WTC11 (cell line): Measurements from ENCODE around the gene PRUNE2. TPM values are rescaled to one million over a fixed set of nuclear protein-coding genes. Genes with fewer than 3 reads are reported as not detected.
A peak's percentile ranks its signal among the peaks of the same experiment; 100 is the strongest.
"Not testable (repeated sequence)": the region's sequence is repeated elsewhere in the genome, so short reads cannot be mapped to it uniquely, and the experiment has no call there.

Experiments used
- ATAC-seq: fragments of 200-7000 bp; cut with Tn5 transposase; 2 replicates; pipeline ENCODE4 v1.10.0; 2021; ENCODE audit warnings: mild to moderate bottlenecking, moderate library complexity
- CTCF ChIA-PET: fragments of 300-600 bp; sonication (Branson Sonifier 250); formaldehyde crosslinking; loops from one replicate; lab custom pipeline; 2021; ENCODE audit warnings: antibody characterized with exemption; lab: Charles Lee
- POLR2A ChIA-PET: fragments of 350-600 bp; sonication (Branson Sonifier 250); formaldehyde crosslinking; loops from one replicate; lab custom pipeline; 2021; ENCODE audit warnings: antibody characterized with exemption; lab: Charles Lee
- DNase-seq: peaks from one replicate; pipeline ENCODE4 v3.0.0; 2021; ENCODE audit warnings: low spot score
- H3K27ac Mint-ChIP-seq: 2 replicates; pipeline ENCODE4 v1.8.0; 2021; ENCODE audit warnings: mixed read lengths
- H3K27me3 Mint-ChIP-seq: 2 replicates; pipeline ENCODE4 v1.8.0; 2021; ENCODE audit warnings: low read depth, mild to moderate bottlenecking, moderate library complexity, mixed read lengths
- H3K36me3 Mint-ChIP-seq: 2 replicates; pipeline ENCODE4 v1.8.0; 2021; ENCODE audit warnings: mixed read lengths
- H3K4me1 Mint-ChIP-seq: 2 replicates; pipeline ENCODE4 v1.8.0; 2022; ENCODE audit warnings: mixed read lengths
- H3K4me3 Mint-ChIP-seq: 2 replicates; pipeline ENCODE4 v1.8.0; 2021; ENCODE audit warnings: mild to moderate bottlenecking, moderate library complexity, mixed read lengths
- H3K9me3 Mint-ChIP-seq: 2 replicates; pipeline ENCODE4 v1.8.0; 2021; ENCODE audit warnings: mixed read lengths
- ATF2 ChIP-seq: sonication (generic); formaldehyde crosslinking; IDR thresholded peaks from 2 replicates; pipeline ENCODE4 v1.8.1; 2022; ENCODE audit warnings: low read depth, missing genetic modification reagents, borderline replicate concordance
- CBFB ChIP-seq: sonication (generic); formaldehyde crosslinking; IDR thresholded peaks from 2 replicates; pipeline ENCODE4 v1.8.1; 2022; ENCODE audit warnings: mild to moderate bottlenecking, low read depth, missing genetic modification reagents
- FOXP1 ChIP-seq: sonication (generic); formaldehyde crosslinking; IDR thresholded peaks from 2 replicates; pipeline ENCODE4 v1.8.0; 2022; ENCODE audit warnings: missing genetic modification reagents, mild to moderate bottlenecking, moderate library complexity, borderline replicate concordance
- GTF2I ChIP-seq: fragments of 250-450 bp; sonication (Bioruptor Pico); conservative IDR thresholded peaks from 2 replicates; pipeline ENCODE4 v1.4.0; 2021; ENCODE audit warnings: mild to moderate bottlenecking
- OVOL2 ChIP-seq: fragments of 250-450 bp; sonication (Bioruptor Pico); IDR thresholded peaks from 2 replicates; pipeline ENCODE4 v1.9.0; 2021; ENCODE audit warnings: mild to moderate bottlenecking, borderline replicate concordance
- PREB ChIP-seq: sonication (generic); formaldehyde crosslinking; IDR thresholded peaks from 2 replicates; pipeline ENCODE4 v1.8.1; 2022; ENCODE audit warnings: mild to moderate bottlenecking, missing genetic modification reagents, moderate library complexity, borderline replicate concordance
- PRRX2 ChIP-seq: fragments of 250-450 bp; sonication (Bioruptor Pico); IDR thresholded peaks from 2 replicates; pipeline ENCODE4 v1.8.0; 2021; ENCODE audit warnings: mild to moderate bottlenecking
- RORB ChIP-seq: fragments of 250-450 bp; sonication (Bioruptor Pico); IDR thresholded peaks from 2 replicates; pipeline ENCODE4 v1.9.0; 2021; ENCODE audit warnings: mild to moderate bottlenecking
- SMAD3 ChIP-seq: sonication (generic); formaldehyde crosslinking; IDR thresholded peaks from 2 replicates; pipeline ENCODE4 v1.8.0; 2022; ENCODE audit warnings: missing genetic modification reagents, mild to moderate bottlenecking, borderline replicate concordance
- TEAD4 ChIP-seq: sonication (generic); formaldehyde crosslinking; IDR thresholded peaks from 2 replicates; pipeline ENCODE4 v1.8.0; 2022; ENCODE audit warnings: mild to moderate bottlenecking, missing genetic modification reagents
- ZBTB43 ChIP-seq: sonication (generic); formaldehyde crosslinking; IDR thresholded peaks from 2 replicates; pipeline ENCODE4 v1.8.1; 2023; ENCODE audit warnings: mild to moderate bottlenecking, missing genetic modification reagents
- ZNF121 ChIP-seq: sonication (generic); formaldehyde crosslinking; IDR thresholded peaks from 2 replicates; pipeline ENCODE4 v1.8.0; 2023; ENCODE audit warnings: missing genetic modification reagents
- ZNF138 ChIP-seq: sonication (generic); formaldehyde crosslinking; conservative IDR thresholded peaks from 2 replicates; pipeline ENCODE4 v1.8.1; 2022; ENCODE audit warnings: mild to moderate bottlenecking, moderate library complexity, missing genetic modification reagents
- ZNF263 ChIP-seq: sonication (generic); formaldehyde crosslinking; IDR thresholded peaks from 2 replicates; pipeline ENCODE4 v1.8.1; 2022; ENCODE audit warnings: low read depth, mild to moderate bottlenecking, moderate library complexity, missing genetic modification reagents
- ZNF281 ChIP-seq: sonication (generic); formaldehyde crosslinking; IDR thresholded peaks from 2 replicates; pipeline ENCODE4 v1.8.0; 2023; ENCODE audit warnings: mild to moderate bottlenecking, missing genetic modification reagents
- ZNF423 ChIP-seq: fragments of 250-450 bp; sonication (Bioruptor Pico); IDR thresholded peaks from 2 replicates; pipeline ENCODE4 v2.1.2; 2022; ENCODE audit warnings: mild to moderate bottlenecking, moderate library complexity
- ZSCAN18 ChIP-seq: fragments of 250-450 bp; sonication (Bioruptor Pico); IDR thresholded peaks from 2 replicates; pipeline ENCODE4 v2.1.2; 2022; ENCODE audit warnings: mild to moderate bottlenecking, moderate library complexity
- total RNA-seq: library from RNA; stranded (reverse); gene quantifications from 3 replicates; pipeline ENCODE4 v1.2.3, GENCODE V29; 2021
- TF ChIP-seq, protein P1 (sequence below): sonication (generic); formaldehyde crosslinking; conservative IDR thresholded peaks from 2 replicates; pipeline ENCODE4 v1.8.1; 2023; ENCODE audit warnings: mild to moderate bottlenecking, low read depth, missing genetic modification reagents, moderate library complexity
- TF ChIP-seq, protein P2 (sequence below): sonication (generic); formaldehyde crosslinking; IDR thresholded peaks from 2 replicates; pipeline ENCODE4 v1.8.1; 2023; ENCODE audit warnings: mild to moderate bottlenecking, moderate library complexity, missing genetic modification reagents

PRUNE2 gene
- total RNA-seq, 1 experiment from 2014 or later: 13.1 TPM

- H3K9me3 Mint-ChIP-seq: peaks cover 14% of the 10 kb centered on the region
- peak; percentile 40; the same call in 1 of the 2 replicates for TF ChIP-seq ZSCAN18 (CRISPR knock-in tag)
- TF ChIP-seq GTF2I: peak; percentile 30; the same call in 1 of the 2 replicates
- peak; percentile 15; the same call in 1 of the 2 replicates for TF ChIP-seq ZNF423 (CRISPR knock-in tag)
- peak; percentile 98 for TF ChIP-seq ZNF121 (CRISPR knock-in tag)
- TF ChIP-seq, all 79 proteins: peak for 4; not testable (repeated sequence) for 75
- H3K27me3 Mint-ChIP-seq, H3K27ac Mint-ChIP-seq, H3K36me3 Mint-ChIP-seq, ATAC-seq, DNase-seq: not testable (repeated sequence)
- Mint-ChIP-seq H3K4me1 (peaks cover 46% of the 10 kb centered on the region), H3K4me3 (peak overlapping the region; percentile 62)
- ChIA-PET POLR2A (interaction anchor here (0.6 kb wide), 1 partner anchor 32 kb away, joined by 4 read pairs; no protein-coding TSS in a partner anchor), CTCF (interaction anchor here (0.8 to 1.5 kb wide), 3 partner anchors 64 to 557 kb away, joined by 3 to 4 read pairs (median 3); no protein-coding TSS in a partner anchor)
Measured at GRCh38 chr9:76593961-76594735, 311.8 kb downstream of the PRUNE2 start.

DNA sequence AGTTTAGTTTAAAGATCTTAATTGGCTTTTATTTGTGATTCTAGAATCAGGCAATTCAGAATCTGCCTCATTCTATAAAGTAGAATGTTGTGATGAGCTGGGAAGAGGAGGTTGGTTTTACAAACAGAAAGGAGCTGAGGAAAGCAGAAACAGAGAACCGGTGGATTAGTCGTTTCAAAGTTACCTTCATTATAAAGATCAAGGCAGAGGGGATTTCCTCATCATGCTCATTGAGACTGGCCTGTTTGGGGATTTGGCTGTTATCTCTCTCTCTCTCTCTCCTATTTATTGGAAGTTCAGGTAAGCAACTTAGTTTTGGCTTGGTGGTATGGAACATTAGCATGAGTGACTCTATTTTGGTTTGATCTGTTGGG is 313.0 kb downstream of the PRUNE2 start:
- ChIA-PET CTCF (interaction anchor here (1.2 to 1.4 kb wide), 2 partner anchors 134 to 173 kb away, joined by 3 read pairs; partner anchors contain the start of gene GCNT1), POLR2A (no interaction called here)
- peak overlapping the region; percentile 39 for H3K4me3 Mint-ChIP-seq
- TF ChIP-seq, protein P1, sequence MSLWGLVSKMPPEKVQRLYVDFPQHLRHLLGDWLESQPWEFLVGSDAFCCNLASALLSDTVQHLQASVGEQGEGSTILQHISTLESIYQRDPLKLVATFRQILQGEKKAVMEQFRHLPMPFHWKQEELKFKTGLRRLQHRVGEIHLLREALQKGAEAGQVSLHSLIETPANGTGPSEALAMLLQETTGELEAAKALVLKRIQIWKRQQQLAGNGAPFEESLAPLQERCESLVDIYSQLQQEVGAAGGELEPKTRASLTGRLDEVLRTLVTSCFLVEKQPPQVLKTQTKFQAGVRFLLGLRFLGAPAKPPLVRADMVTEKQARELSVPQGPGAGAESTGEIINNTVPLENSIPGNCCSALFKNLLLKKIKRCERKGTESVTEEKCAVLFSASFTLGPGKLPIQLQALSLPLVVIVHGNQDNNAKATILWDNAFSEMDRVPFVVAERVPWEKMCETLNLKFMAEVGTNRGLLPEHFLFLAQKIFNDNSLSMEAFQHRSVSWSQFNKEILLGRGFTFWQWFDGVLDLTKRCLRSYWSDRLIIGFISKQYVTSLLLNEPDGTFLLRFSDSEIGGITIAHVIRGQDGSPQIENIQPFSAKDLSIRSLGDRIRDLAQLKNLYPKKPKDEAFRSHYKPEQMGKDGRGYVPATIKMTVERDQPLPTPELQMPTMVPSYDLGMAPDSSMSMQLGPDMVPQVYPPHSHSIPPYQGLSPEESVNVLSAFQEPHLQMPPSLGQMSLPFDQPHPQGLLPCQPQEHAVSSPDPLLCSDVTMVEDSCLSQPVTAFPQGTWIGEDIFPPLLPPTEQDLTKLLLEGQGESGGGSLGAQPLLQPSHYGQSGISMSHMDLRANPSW: no peak
- TF ChIP-seq RORB (CRISPR knock-in tag) (no peak), SMAD3 (CRISPR knock-in tag) (no peak), GTF2I (no peak), PREB (no peak), CBFB (no peak), ZBTB43 (no peak), FOXP1 (no peak), ZNF263 (CRISPR knock-in tag) (no peak), ZNF281 (CRISPR knock-in tag) (no peak), ATF2 (CRISPR knock-in tag) (no peak), ZNF138 (CRISPR knock-in tag) (no peak), TEAD4 (CRISPR knock-in tag) (no peak), PRRX2 (CRISPR knock-in tag) (no peak), OVOL2 (CRISPR knock-in tag) (no peak)
- TF ChIP-seq, protein P2, sequence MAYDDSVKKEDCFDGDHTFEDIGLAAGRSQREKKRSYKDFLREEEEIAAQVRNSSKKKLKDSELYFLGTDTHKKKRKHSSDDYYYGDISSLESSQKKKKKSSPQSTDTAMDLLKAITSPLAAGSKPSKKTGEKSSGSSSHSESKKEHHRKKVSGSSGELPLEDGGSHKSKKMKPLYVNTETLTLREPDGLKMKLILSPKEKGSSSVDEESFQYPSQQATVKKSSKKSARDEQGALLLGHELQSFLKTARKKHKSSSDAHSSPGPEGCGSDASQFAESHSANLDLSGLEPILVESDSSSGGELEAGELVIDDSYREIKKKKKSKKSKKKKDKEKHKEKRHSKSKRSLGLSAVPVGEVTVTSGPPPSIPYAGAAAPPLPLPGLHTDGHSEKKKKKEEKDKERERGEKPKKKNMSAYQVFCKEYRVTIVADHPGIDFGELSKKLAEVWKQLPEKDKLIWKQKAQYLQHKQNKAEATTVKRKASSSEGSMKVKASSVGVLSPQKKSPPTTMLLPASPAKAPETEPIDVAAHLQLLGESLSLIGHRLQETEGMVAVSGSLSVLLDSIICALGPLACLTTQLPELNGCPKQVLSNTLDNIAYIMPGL: no peak
- peaks cover 46% of the 10 kb centered on the region for H3K4me1 Mint-ChIP-seq
- H3K27me3 Mint-ChIP-seq: peaks cover 7% of the 10 kb centered on the region; the same call in 1 of the 2 replicates
- ATAC-seq: peak; percentile 8; the same call in 1 of the 2 replicates
- no peaks in the 10 kb centered on the region for H3K36me3 Mint-ChIP-seq
- no peak for DNase-seq
- H3K27ac Mint-ChIP-seq: peak overlapping the region; percentile 82
- peaks cover 14% of the 10 kb centered on the region for H3K9me3 Mint-ChIP-seq
